ENCODE data around the gene SYT17.

SYT17 gene

DNA sequence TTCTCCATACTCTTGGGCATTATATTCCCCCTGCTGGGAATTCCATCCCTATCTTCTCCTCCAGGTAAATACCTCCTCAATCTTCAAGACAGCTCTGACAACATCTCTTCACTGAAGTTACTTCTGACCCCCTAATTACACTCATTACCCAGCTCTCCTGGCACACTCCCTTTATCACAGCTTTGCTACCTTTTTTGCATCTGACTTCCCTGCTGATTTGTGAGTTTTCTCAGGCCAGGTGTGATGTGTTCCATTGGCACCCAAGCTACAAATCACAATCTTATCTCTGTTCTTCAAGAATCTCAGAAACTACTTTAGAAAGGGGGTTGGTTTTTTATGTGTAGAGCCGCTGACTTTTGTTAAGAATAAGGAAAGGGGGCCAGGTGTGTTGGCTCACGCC is 131.5 kb downstream of the SYT17 start:
- no peak for DNase-seq (ENCODE audit: low read depth in 2 of 2)

DNA sequence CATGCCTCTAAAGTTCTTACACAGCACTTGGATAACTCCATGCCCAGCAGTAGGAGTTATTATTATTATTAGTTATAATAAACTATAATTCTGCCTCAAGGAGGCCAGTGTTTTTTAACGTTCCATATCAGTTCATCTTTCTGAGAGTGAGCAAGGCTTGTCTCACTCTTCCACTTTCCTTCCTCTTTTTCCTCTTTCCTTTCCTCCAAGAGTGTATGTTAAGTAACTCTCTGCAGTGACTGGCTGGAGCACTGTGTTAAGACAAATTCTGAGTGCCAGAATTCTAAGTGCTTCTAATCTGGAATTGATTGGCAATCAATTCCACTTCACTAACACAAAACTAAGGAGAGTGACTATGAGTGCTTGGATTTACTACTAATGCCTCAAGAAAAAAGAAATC is 133.9 kb downstream of the SYT17 start:
- DNase-seq (ENCODE audit: low read depth in 2 of 2), result no peak

DNA sequence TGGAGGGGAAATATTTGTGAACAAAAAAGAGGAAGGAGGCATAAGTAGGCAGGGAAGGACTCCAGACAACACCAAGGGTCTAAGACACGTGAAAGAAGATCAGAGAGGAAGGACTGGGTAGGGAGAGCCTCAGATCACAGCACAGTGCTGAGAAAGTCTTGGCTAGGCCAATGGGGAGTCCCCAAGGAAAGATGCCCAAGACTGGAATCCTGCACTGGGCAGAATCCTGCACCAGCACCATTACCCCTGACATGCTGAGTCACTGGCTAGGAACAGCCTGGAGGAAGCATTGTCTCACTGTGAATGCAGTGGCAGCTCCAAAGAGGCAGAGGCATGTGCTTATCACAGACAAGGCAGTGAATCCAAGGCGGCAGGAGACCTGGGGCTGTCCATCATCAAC is 136.7 kb downstream of the SYT17 start:
- no peak for DNase-seq (ENCODE audit: low read depth in 2 of 2)

DNA sequence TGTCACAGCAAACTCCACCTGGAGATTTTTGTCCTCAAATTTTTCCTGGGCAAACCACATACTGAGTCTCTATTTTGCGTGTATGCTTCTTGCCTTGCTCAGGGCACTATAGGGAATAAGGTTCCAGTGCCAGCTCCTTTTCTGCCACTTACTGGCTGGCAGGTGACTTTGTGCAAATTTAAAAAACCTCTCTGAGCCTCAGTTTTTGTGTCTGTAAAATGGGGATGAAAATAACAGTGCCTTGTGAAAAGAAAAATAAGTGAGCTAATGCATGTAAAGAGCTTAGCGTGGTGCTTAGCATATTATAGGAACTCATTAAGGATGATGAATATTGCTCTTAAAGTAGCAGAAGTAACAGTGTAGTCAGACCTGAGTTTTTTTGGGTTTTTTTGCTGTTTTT is 137.4 kb downstream of the SYT17 start:
- DNase-seq (ENCODE audit: low read depth in 2 of 2), result no peak

- no peak for DNase-seq (ENCODE audit: low read depth in 2 of 2)
These were observed 139.7 kb downstream of the SYT17 start for GRCh38 chr16:19307587-19308241.

DNA sequence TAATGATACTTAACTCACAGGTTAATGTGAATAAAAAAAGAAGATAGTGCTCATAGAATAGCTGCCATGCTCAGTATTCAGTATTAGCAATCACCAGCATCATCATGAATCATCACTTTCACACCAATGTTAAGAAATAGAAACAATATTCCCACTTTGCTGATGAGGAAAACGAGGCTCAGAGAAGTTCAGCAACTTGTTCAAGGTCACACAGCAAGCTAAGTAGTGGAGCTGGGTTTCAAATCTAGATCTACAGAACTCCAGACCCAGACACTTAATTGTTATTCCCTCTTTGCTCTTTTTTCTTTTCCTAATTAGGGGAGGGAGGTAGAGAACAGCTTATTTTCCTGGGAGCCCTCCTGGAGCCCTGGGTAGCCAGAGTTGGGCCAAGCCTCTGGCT is 140.4 kb downstream of the SYT17 start:
- no peak for DNase-seq (ENCODE audit: low read depth in 2 of 2)

GRCh38 chr16:19309178-19309577 is 141.1 kb downstream of the SYT17 start:
- DNase-seq (ENCODE audit: low read depth in 2 of 2), result no peak

GRCh38 chr16:19314718-19315425 is 146.8 kb downstream of the SYT17 start:
- DNase-seq (ENCODE audit: low read depth in 2 of 2), result no peak

GRCh38 chr16:19315889-19316433 is 147.9 kb downstream of the SYT17 start:
- DNase-seq (ENCODE audit: low read depth in 2 of 2), result no peak

GRCh38 chr16:19316846-19317245 is 148.8 kb downstream of the SYT17 start:
- DNase-seq (ENCODE audit: low read depth in 2 of 2), result no peak

Data from stimulated activated CD8-positive, alpha-beta memory T cell treated with anti-CD3 and anti-CD28 coated beads, Interleukin-2, amount 100 ng/mL, for 48 hours (primary cell).